Left renal cortex interstitium (tissue), 4 donors: Measurements from ENCODE around the gene GSN. TPM values are rescaled to one million over a fixed set of nuclear protein-coding genes. Genes with fewer than 3 reads are reported as not detected.

Experiments
- DNase-seq, 4 donors: peaks; one replicate each; pipeline ENCODE4 v3.0.0-alpha.2; 2013; ENCODE audit warnings: low read depth in 4 of 4, low spot score in 2 of 4, missing footprints in 1 of 4
- polyA plus RNA-seq, 4 donors: library from polyadenylated mRNA; unstranded; fragments of 120-200 nt; gene quantifications; one replicate each; pipeline ENCODE4 v1.2.1, GENCODE V29; 2013; ENCODE audit not compliant: insufficient read length in 4 of 4

GSN gene
- polyA plus RNA-seq: 100 to 1,000 TPM; 169 to 193 (median 177) TPM

DNA sequence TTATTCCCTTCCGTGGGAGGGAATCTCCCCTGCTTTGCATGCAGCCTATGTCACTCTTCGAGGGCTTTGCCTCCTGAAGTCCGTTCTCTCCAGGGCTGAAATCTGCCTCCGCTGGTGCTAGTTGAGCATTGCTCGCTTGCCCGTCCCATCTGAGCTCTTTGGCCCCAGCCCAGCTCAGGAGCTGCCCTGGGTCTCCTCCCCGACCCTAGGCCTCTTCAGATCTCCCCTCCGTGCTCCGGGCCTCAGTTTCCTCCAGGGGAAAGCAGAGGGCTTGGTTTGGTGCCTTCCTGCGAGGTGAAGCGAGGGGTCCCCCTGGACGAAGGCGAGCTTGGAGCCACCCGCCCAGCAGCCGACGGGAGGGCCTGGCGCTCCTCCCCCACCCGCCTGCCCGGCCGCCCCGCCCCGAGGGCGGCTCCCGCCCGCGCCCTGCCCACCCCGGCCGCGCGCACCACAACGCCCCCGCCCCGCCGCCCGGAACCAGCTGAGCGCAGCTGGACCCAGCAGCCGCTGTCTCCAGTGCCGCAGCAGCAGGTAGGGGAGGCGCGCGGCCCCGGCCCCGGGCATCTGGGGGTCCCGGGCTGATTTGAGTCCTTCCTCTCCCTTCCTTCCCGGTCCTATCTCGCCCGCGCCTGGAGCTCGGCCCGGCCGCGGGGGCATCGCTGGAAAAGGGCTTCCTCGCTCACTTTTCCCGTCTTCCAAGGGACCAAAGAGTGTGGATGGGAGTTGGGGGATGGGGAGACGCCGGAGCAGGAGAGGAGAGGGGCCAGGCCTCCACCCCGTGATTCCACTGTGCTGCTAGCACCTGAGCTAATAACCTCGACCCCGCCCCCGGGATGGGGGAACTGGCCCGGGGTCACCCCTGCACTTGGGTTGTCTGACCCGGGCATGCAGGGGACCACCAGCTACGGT lies at the start of gene GSN:
GSN (plus strand) TSS at position 474 of the 909 bp plus-strand sequence. CDS start 33,810 bp downstream, outside the sequence.
- no peak for DNase-seq

DNA sequence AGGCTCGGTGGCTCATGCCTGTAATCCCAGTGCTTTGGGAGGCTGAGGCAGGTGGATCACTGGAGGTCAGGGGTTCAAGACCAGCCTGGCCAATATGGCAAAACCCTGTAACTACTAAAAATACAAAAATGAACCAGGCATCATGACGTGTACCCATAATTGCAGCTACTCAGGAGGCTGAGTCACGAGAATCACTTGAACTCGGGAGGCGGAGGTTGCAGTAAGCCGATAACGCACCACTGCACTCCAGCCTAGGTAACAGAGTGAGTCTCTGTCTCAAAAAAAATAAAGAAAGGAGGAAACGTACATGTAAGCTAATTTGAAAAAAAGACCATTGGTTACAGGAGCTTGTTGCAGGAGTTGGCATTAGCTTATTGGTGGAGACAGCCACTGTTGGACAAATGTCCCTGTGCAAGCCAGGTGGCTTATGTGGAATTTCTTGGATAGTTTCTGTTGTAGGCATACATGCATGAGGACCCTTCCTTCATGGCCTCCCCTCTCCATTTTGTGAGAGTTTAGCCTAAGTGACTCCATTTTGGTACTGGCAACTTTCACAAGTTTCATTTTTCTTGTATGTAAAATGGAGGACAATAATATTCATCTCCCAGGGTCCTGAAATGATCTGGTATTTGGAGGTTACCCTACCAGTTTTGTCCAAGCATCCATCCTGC lies 49.5 kb upstream of the GSN start:
- DNase-seq: no peak

DNA sequence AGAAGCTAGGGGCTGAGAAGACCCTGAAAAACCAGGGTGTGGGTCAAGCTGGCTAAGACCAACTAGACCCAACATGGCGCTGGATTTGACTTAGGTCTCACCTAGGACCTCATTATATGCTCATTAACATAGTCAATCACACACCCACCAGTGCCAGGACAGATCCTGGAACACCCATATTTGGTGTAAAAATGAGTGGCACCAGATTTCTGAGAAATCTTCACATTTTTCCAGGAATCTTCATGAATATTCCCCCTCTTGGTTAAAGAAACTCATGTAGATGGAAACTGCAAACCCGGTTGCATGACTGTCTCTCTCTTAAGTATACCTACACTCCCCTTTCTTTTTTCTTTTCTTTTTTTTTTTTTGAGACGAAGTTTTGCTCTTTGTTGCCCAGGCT lies 48.4 kb upstream of the GSN start:
- DNase-seq: no peak

- DNase-seq: no peak
Measured at GRCh38 chr9:121220996-121221663, 46.8 kb upstream of the GSN start.

- no peak for DNase-seq
Measured at GRCh38 chr9:121221664-121222055, 46.3 kb upstream of the GSN start.

- DNase-seq: no peak
Measured at GRCh38 chr9:121222524-121223171, 45.3 kb upstream of the GSN start.

GRCh38 chr9:121225240-121225639 lies 42.7 kb upstream of the GSN start:
- DNase-seq: no peak

DNA sequence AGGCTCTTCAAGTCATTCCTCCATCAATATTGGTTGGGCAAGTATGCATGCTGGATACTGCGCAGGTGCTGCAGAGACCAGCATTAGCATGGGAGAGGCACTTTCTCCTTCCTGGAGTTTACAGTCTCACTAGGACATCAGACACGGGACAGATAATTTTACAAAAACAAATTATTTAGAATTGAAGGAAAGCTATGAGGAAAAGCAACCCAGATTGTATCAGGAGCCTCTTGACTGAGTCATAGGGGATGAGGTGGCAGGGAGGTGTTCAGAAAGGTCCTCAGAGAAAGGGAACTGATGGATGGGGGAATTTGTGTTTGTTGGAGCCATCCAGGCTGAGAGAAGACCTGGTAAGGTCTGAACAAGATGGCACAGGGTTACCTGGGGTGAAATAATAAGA lies 41.8 kb upstream of the GSN start:
- DNase-seq: no peak

- DNase-seq: no peak
Measured at GRCh38 chr9:121227862-121228261, 40.1 kb upstream of the GSN start.

GRCh38 chr9:121230256-121230655 lies 37.7 kb upstream of the GSN start:
- DNase-seq: no peak

GRCh38 chr9:121232251-121232650 lies 35.7 kb upstream of the GSN start:
- no peak for DNase-seq

- DNase-seq: no peak
Measured at GRCh38 chr9:121233906-121234831, 33.8 kb upstream of the GSN start.

DNA sequence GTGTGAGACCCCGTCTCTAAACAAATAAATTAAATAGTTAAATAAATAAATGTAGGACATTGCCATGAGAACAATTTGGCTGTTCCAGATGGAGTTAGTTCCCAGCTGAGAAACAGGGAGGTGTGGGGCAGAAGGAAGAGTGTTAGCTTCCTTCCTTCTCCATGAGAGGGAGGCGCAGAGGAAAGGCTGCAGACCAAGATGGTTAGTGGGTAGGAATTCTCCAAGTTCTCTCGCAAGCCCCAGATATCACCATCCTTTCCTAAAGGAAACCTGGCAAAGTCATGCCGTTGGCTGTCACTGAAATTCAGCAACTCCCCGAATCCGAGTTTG lies 33.2 kb upstream of the GSN start:
- no peak for DNase-seq

DNA sequence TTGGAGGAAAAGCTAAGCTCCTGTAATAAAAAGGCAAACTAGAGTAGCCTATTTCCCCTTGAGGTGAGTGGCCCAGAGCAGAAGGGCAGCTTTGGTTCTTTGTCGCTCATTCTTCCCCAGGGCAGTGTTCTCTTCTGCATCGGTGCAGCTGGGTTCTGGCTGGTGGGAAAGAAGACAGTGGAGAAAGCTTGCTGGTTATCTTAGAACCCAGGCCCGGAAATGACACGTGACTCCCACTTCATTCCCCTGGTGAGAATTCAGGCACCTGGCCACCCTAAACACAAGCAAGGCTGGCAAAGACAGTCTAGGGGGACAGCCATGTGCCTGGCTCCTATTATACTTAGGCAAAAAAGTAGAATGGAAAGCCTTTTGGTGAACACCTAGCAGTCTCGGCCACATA lies 32.5 kb upstream of the GSN start:
- DNase-seq: no peak

DNA sequence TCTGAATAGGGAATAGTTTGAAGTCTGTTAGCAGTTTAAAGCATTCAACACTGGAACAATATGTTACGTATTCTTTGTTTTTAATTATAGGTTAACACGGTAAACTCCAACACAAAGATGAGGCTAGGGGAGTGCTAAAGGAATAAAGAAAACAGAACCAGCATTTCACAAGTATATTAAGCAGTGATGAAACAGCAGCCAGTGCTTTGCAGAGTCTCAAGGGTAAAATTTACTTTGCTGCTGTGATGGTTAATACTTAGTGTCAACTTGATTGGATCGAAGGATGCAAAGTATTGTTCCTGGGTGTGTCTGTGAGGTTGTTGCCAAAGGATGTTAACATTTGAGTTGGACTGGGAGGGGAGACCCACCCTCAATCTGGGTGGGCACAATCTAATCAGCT lies 30.0 kb upstream of the GSN start:
- no peak for DNase-seq

GRCh38 chr9:121239071-121239470 lies 28.9 kb upstream of the GSN start:
- no peak for DNase-seq

- DNase-seq: no peak
Measured at GRCh38 chr9:121239851-121240250, 28.1 kb upstream of the GSN start.

- DNase-seq: no peak
Measured at GRCh38 chr9:121240472-121241135, 27.4 kb upstream of the GSN start.

GRCh38 chr9:121242219-121242958 lies 25.6 kb upstream of the GSN start:
- no peak for DNase-seq
